Peyer's patch (tissue), 4 donors: ENCODE data around the gene SPPL3.

Experiments
- CTCF ChIP-seq, 6 experiments: fragments of 450-650 bp in 4 of 6; fragments of 200-600 bp in 2 of 6; sonication (generic) in 1 of 6; IDR thresholded peaks; one replicate each; pipeline ENCODE4 v1.5.1; 2017 to 2019; ENCODE audit warnings: antibody characterized with exemption in 6 of 6, mild to moderate bottlenecking in 3 of 6, moderate library complexity in 1 of 6
- POLR2A ChIP-seq, 2 donors: fragments of 450-650 bp; IDR thresholded peaks; one replicate each; pipeline ENCODE4 v1.5.1; 2017; ENCODE audit warnings: antibody characterized with exemption in 2 of 2, mild to moderate bottlenecking in 2 of 2, moderate library complexity in 2 of 2

- TF ChIP-seq CTCF (IDR thresholded peaks at IDR 0.05) (no peak), POLR2A (IDR thresholded peaks at IDR 0.05) (no peak)
Observed at GRCh38 chr12:120836114-120836684, 68.0 kb downstream of the SPPL3 start.
